Sigmoid colon (tissue), 7 donors: ENCODE results near the gene PLD6. TPM values are rescaled to one million over a fixed set of nuclear protein-coding genes. Genes with fewer than 3 reads are reported as not detected.

Experiments used
- DNase-seq: peaks from one replicate; pipeline ENCODE4 v3.0.0-alpha.2; 2019
- H3K27ac ChIP-seq, 4 donors: fragments of 200-600 bp; sonication (generic); one replicate each; pipeline ENCODE4 v1.5.1; 2016 to 2019; ENCODE audit warnings: mild to moderate bottlenecking in 1 of 4
- H3K27me3 ChIP-seq, 3 donors: fragments of 200-600 bp; sonication (generic); one replicate each; pipeline ENCODE4 v1.5.1; 2019; ENCODE audit warnings: mild to moderate bottlenecking in 1 of 3
- H3K36me3 ChIP-seq, 4 donors: fragments of 200-600 bp; sonication (generic); one replicate each; pipeline ENCODE4 v1.5.1; 2016 to 2019
- H3K4me1 ChIP-seq, 4 donors: fragments of 200-600 bp; sonication (generic); one replicate each; pipeline ENCODE4 v1.5.1; 2017 to 2019
- H3K4me3 ChIP-seq, 4 donors: fragments of 200-600 bp; sonication (generic); one replicate each; pipeline ENCODE4 v1.5.1; 2017 to 2019; ENCODE audit warnings: mild to moderate bottlenecking in 2 of 4, moderate library complexity in 1 of 4
- H3K9me3 ChIP-seq, 4 donors: fragments of 200-600 bp in 3 of 4; sonication (generic) in 3 of 4; one replicate each; pipeline versions ENCODE4 v1.5.1 to v1.6.1; 2013 to 2019
- EP300 ChIP-seq, 4 donors: sonication (generic); formaldehyde crosslinking; IDR thresholded peaks; one replicate each; pipeline ENCODE4 v1.6.1; 2017; ENCODE audit warnings: antibody characterized with exemption in 4 of 4
- POLR2A ChIP-seq, 2 donors: fragments of 450-650 bp; IDR thresholded peaks; one replicate each; pipeline ENCODE4 v1.6.1; 2016; ENCODE audit warnings: antibody characterized with exemption in 2 of 2, mild to moderate bottlenecking in 2 of 2, moderate library complexity in 2 of 2
- POLR2AphosphoS5 ChIP-seq, 4 donors: sonication (generic); formaldehyde crosslinking; IDR thresholded peaks; one replicate each; pipeline ENCODE4 v1.6.1; 2017; ENCODE audit warnings: antibody characterized with exemption in 4 of 4
- WGBS, 2 donors: extraction: QIAGEN DNeasy Blood & Tissue Kit; methylation state at CpG; one replicate each; pipeline ENCODE4 v1.1.7; 2013; 5-methylcytosine and 5-hydroxymethylcytosine counted together
- intact Hi-C: fragments of 100-400 bp; cut with DNase I; formaldehyde crosslinking; loops from one replicate; pipeline ENCODE4 v1.15.1; 2023
- polyA plus RNA-seq, 3 donors: library from polyadenylated mRNA; stranded (reverse); fragments of 200-250 nt; gene quantifications; one replicate each; pipeline ENCODE4 v1.2.3, GENCODE V29; 2013
- total RNA-seq, 4 donors: library from RNA; depleted of rRNA; stranded (reverse); fragments of >200 nt; gene quantifications; one replicate each; pipeline ENCODE4 v1.1.0, GENCODE V29; 2016
- TF ChIP-seq, protein P1 (sequence below), 4 experiments: fragments of 450-650 bp in 3 of 4; fragments of 200-600 bp in 1 of 4; IDR thresholded peaks; one replicate each; pipeline ENCODE4 v1.5.1; 2016 to 2019; ENCODE audit warnings: antibody characterized with exemption in 4 of 4, mild to moderate bottlenecking in 3 of 4, moderate library complexity in 2 of 4
- donor health status: healthy with polysubstance abuse.
- donor health status: Bipolar disorder and iron deficiency.
- donor health status: healthy.

The PLD6 gene
- total and polyA plus RNA-seq, 7 donors: 1.2 to 15.3 (median 8.6) TPM; not detected in 1

- Histone ChIP-seq H3K9me3 (no peaks in the 10 kb centered on the region), H3K4me3 (no peak overlapping the region), H3K4me1 (peaks cover 0 to 20% (median 10%) of the 10 kb centered on the region in 4 donors), H3K27me3 (no peaks in the 10 kb centered on the region), H3K36me3 (peaks cover 10 to 93% (median 80%) of the 10 kb centered on the region in 4 donors), H3K27ac (no peak overlapping the region)
- DNase-seq: no peak
- TF ChIP-seq POLR2A (IDR thresholded peaks at IDR 0.05): no peak
- no peak for TF ChIP-seq EP300 (IDR thresholded peaks at IDR 0.05)
- no peak for TF ChIP-seq POLR2AphosphoS5 (IDR thresholded peaks at IDR 0.05)
- intact Hi-C loops: no loop called here
- WGBS, 2 donors: 92 to 95% methylated on average over 6 of the region's 6 CpGs
Observed at GRCh38 chr17:17157041-17157440, 49.1 kb downstream of the PLD6 start.

- no peaks in the 10 kb centered on the region for H3K27me3 ChIP-seq
- WGBS, 2 donors: 82 to 92% methylated on average over 10 of the region's 10 CpGs
- peaks cover 10 to 88% (median 75%) of the 10 kb centered on the region in 4 donors for H3K36me3 ChIP-seq
- no peak overlapping the region for H3K4me3 ChIP-seq
- no peak for DNase-seq
- TF ChIP-seq POLR2AphosphoS5 (IDR thresholded peaks at IDR 0.05) (no peak), EP300 (IDR thresholded peaks at IDR 0.05) (no peak), POLR2A (IDR thresholded peaks at IDR 0.05) (no peak)
- TF ChIP-seq, protein P1, sequence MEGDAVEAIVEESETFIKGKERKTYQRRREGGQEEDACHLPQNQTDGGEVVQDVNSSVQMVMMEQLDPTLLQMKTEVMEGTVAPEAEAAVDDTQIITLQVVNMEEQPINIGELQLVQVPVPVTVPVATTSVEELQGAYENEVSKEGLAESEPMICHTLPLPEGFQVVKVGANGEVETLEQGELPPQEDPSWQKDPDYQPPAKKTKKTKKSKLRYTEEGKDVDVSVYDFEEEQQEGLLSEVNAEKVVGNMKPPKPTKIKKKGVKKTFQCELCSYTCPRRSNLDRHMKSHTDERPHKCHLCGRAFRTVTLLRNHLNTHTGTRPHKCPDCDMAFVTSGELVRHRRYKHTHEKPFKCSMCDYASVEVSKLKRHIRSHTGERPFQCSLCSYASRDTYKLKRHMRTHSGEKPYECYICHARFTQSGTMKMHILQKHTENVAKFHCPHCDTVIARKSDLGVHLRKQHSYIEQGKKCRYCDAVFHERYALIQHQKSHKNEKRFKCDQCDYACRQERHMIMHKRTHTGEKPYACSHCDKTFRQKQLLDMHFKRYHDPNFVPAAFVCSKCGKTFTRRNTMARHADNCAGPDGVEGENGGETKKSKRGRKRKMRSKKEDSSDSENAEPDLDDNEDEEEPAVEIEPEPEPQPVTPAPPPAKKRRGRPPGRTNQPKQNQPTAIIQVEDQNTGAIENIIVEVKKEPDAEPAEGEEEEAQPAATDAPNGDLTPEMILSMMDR (IDR thresholded peaks at IDR 0.05): no peak
- no peaks in the 10 kb centered on the region for H3K9me3 ChIP-seq
- no peak overlapping the region for H3K27ac ChIP-seq
- intact Hi-C loops: no loop called here
- peaks cover 0 to 26% (median 15%) of the 10 kb centered on the region in 4 donors for H3K4me1 ChIP-seq
Observed at GRCh38 chr17:17156511-17156910, 49.6 kb downstream of the PLD6 start.

DNA sequence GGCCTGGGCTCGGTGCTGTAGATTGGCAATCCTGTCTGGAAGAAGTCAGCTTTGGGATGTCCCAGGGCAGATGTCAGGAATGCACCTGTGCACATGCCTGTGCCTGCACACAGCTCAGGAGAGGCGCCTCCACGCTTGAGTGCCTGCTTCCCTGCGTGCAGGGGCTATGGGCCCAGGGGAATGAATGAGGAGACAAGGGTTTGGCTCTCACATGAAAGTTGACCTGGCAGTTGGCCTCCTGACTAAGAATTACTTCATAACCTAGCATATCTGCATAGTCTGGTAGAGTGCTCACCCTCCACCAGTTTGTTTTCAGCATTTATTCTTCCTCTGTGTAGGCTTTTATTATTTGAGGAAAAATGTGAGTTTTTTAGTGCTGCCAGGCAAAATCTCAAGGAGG is 50.0 kb downstream of the PLD6 start:
- no peak overlapping the region for H3K27ac ChIP-seq
- H3K4me3 ChIP-seq: no peak overlapping the region
- peaks cover 10 to 84% (median 71%) of the 10 kb centered on the region in 4 donors for H3K36me3 ChIP-seq
- intact Hi-C loops: no loop called here
- TF ChIP-seq POLR2AphosphoS5 (IDR thresholded peaks at IDR 0.05) (no peak), EP300 (IDR thresholded peaks at IDR 0.05) (no peak), POLR2A (IDR thresholded peaks at IDR 0.05) (no peak)
- TF ChIP-seq, protein P1 (IDR thresholded peaks at IDR 0.05): no peak
- WGBS, 2 donors: 87 to 97% methylated on average over 4 of the region's 4 CpGs
- H3K27me3 ChIP-seq: no peaks in the 10 kb centered on the region
- peaks cover 0 to 30% (median 19%) of the 10 kb centered on the region in 4 donors for H3K4me1 ChIP-seq
- H3K9me3 ChIP-seq: no peaks in the 10 kb centered on the region
- no peak for DNase-seq

DNA sequence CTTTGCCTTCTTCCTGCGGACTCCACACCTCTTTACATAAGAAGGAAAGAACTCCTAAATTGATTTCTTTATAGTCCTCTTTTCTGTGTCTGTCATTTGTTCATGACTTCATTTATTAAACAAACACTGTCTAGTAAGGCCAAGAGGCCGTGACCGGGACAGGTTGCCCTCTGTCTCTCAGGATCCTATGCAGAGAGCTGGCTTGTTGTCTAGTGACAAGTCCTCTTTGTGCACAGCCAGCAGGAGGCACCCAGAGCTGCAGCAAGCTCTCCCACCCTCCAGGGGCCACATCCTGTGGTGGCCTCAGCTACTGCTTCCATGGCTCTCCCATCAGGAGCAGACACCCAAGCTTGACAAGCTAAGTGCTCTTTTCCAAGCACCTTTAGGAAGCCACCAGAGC is 50.6 kb downstream of the PLD6 start:
- H3K27me3 ChIP-seq: no peaks in the 10 kb centered on the region
- H3K27ac ChIP-seq: no peak overlapping the region
- 92 to 95% methylated on average over 3 of the region's 3 CpGs for WGBS, 2 donors
- TF ChIP-seq POLR2A (IDR thresholded peaks at IDR 0.05) (no peak), EP300 (IDR thresholded peaks at IDR 0.05) (no peak), POLR2AphosphoS5 (IDR thresholded peaks at IDR 0.05) (no peak)
- TF ChIP-seq, protein P1 (IDR thresholded peaks at IDR 0.05): no peak
- H3K9me3 ChIP-seq: no peaks in the 10 kb centered on the region
- DNase-seq: no peak
- H3K4me1 ChIP-seq: peaks cover 0 to 35% (median 24%) of the 10 kb centered on the region in 4 donors
- peaks cover 10 to 84% (median 65%) of the 10 kb centered on the region in 4 donors for H3K36me3 ChIP-seq
- intact Hi-C loops: no loop called here
- H3K4me3 ChIP-seq: no peak overlapping the region

- no peak for DNase-seq
- TF ChIP-seq POLR2A (IDR thresholded peaks at IDR 0.05): no peak
- TF ChIP-seq POLR2AphosphoS5 (IDR thresholded peaks at IDR 0.05): no peak
- no peak for TF ChIP-seq EP300 (IDR thresholded peaks at IDR 0.05)
- TF ChIP-seq, protein P1 (IDR thresholded peaks at IDR 0.05): no peak
- H3K27me3 ChIP-seq: no peaks in the 10 kb centered on the region
- H3K4me1 ChIP-seq: peaks cover 0 to 36% (median 24%) of the 10 kb centered on the region in 4 donors
- H3K9me3 ChIP-seq: no peaks in the 10 kb centered on the region
- H3K36me3 ChIP-seq: peaks cover 10 to 84% (median 61%) of the 10 kb centered on the region in 4 donors
- H3K27ac ChIP-seq: no peak overlapping the region
- no peak overlapping the region for H3K4me3 ChIP-seq
- WGBS, 2 donors: 86 to 89% methylated on average over 8 of the region's 8 CpGs
- intact Hi-C loops: loop anchor here (5.0 kb wide), 2 partner anchors 47 to 153 kb away; no protein-coding TSS in a partner anchor
Observed at GRCh38 chr17:17154981-17155380, 51.2 kb downstream of the PLD6 start.
